Psoas muscle (tissue), 8 donors: Measurements from ENCODE around the gene FOXC2. TPM values are rescaled to one million over a fixed set of nuclear protein-coding genes. Genes with fewer than 3 reads are reported as not detected.

ENCODE experiments used
- ATAC-seq, 4 donors: fragments of 200-7000 bp; cut with Tn5 transposase; one replicate each; pipeline ENCODE4 v1.9.1; 2020; ENCODE audit warnings: moderate library complexity in 3 of 4, mild to moderate bottlenecking in 2 of 4
- DNase-seq, 2 donors: peaks; one replicate each; pipeline ENCODE4 v3.0.0-alpha.2; 2020
- H3K27ac ChIP-seq: fragments of 200-600 bp; one replicate; pipeline ENCODE4 v1.8.0; 2022
- H3K27me3 ChIP-seq, 3 donors: fragments of 200-600 bp in 1 of 3; one replicate each; pipeline versions ENCODE4 v1.6.1 to v1.8.0; 2013 to 2022; ENCODE audit warnings: low read length in 2 of 3, mild to moderate bottlenecking in 2 of 3, moderate library complexity in 1 of 3; ENCODE audit not compliant: insufficient read depth in 3 of 3
- H3K36me3 ChIP-seq, 2 donors: fragments of 200-600 bp in 1 of 2; one replicate each; pipeline versions ENCODE4 v1.6.1 to v1.8.0; 2013 to 2022; ENCODE audit warnings: low read depth in 1 of 2, mild to moderate bottlenecking in 1 of 2, moderate library complexity in 1 of 2; ENCODE audit not compliant: insufficient read depth in 1 of 2
- H3K4me1 ChIP-seq: fragments of 200-600 bp; one replicate; pipeline ENCODE4 v1.8.0; 2022
- H3K4me3 ChIP-seq: fragments of 200-600 bp; one replicate; pipeline ENCODE4 v1.8.0; 2022; ENCODE audit warnings: mild to moderate bottlenecking
- H3K9me3 ChIP-seq: fragments of 200-600 bp; one replicate; pipeline ENCODE4 v1.8.0; 2022
- WGBS, 3 donors: extraction: QIAGEN DNeasy Blood & Tissue Kit; methylation state at CpG; one replicate each; pipeline versions ENCODE4 v1.1.6 to v1.1.7; 2013; 5-methylcytosine and 5-hydroxymethylcytosine counted together
- intact Hi-C, 2 donors: fragments of 100-400 bp; cut with DNase I; formaldehyde crosslinking; loops; one replicate each; pipeline versions ENCODE4 v1.11.0 to v1.14.2; 2022
- polyA plus RNA-seq, 3 donors: library from polyadenylated mRNA; stranded (reverse); fragments of 200-250 nt; gene quantifications; one replicate each; pipeline ENCODE4 v1.2.3, GENCODE V29; 2013
- total RNA-seq, 4 donors: library from RNA; stranded (reverse); fragmentation: NEBNext Ultra II Directional in 2 of 4; extraction: Animal tissue kit (Norgen Biotek cat#: 25700) in 2 of 4; gene quantifications; one replicate each; pipeline versions ENCODE4 v1.2.1 to v1.2.4, GENCODE V29; 2021 to 2023
- TF ChIP-seq, protein P1 (sequence below): fragments of 200-600 bp; IDR thresholded peaks from one replicate; pipeline ENCODE4 v1.8.0; 2022; ENCODE audit warnings: antibody characterized with exemption
- donor health status: healthy with polysubstance abuse.
- donor health status: DM: no; HTN: no; CAD: no; lungs with moderate emphysema.
- donor health status: Bipolar disorder and iron deficiency.
- donor health status: healthy.
- donor health status: DM: yes; HTN: yes; CAD: no.
- donor health status: DM: no; HTN: no; CAD: no.
- donor health status: DM: no; HTN: no; CAD: no.
- donor health status: DM: yes; HTN: yes; CAD: no.

FOXC2 gene
- total and polyA plus RNA-seq, 7 donors = 0.14 to 0.34 (median 0.18) TPM

DNA sequence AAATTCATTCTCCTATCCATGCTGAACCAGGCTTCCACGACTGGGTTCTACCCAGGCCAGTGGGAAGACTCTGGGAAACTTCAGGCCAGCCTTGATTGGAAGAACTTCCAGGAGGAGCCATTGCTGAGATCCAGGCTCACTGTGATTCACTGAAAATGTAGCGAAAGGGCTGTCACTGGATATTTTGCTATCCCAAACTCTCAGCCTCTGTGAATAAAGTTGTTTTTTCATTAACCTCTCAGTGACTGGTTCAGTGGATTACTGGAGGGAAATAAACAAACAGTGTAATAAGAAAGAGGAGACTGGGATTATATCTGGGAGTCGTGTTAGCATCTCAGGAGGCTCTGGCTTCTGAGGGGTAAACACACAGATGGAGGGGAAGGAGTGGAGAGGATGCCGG lies 14.8 kb downstream of the FOXC2 start:
- 49 to 55% (median 54%) methylated on average over 4 of the region's 4 CpGs for WGBS, 3 donors
- no peaks in the 10 kb centered on the region for H3K36me3 ChIP-seq
- H3K27me3 ChIP-seq = peaks cover 0 to 70% (median 28%) of the 10 kb centered on the region in 3 donors
- H3K9me3 ChIP-seq = no peaks in the 10 kb centered on the region
- TF ChIP-seq, protein P1, sequence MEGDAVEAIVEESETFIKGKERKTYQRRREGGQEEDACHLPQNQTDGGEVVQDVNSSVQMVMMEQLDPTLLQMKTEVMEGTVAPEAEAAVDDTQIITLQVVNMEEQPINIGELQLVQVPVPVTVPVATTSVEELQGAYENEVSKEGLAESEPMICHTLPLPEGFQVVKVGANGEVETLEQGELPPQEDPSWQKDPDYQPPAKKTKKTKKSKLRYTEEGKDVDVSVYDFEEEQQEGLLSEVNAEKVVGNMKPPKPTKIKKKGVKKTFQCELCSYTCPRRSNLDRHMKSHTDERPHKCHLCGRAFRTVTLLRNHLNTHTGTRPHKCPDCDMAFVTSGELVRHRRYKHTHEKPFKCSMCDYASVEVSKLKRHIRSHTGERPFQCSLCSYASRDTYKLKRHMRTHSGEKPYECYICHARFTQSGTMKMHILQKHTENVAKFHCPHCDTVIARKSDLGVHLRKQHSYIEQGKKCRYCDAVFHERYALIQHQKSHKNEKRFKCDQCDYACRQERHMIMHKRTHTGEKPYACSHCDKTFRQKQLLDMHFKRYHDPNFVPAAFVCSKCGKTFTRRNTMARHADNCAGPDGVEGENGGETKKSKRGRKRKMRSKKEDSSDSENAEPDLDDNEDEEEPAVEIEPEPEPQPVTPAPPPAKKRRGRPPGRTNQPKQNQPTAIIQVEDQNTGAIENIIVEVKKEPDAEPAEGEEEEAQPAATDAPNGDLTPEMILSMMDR = no peak
- intact Hi-C loops = no loop called here
- no peak for DNase-seq
- no peak for ATAC-seq
- peaks cover 5% of the 10 kb centered on the region for H3K4me1 ChIP-seq
- H3K4me3 ChIP-seq = no peak overlapping the region
- no peak overlapping the region for H3K27ac ChIP-seq

DNA sequence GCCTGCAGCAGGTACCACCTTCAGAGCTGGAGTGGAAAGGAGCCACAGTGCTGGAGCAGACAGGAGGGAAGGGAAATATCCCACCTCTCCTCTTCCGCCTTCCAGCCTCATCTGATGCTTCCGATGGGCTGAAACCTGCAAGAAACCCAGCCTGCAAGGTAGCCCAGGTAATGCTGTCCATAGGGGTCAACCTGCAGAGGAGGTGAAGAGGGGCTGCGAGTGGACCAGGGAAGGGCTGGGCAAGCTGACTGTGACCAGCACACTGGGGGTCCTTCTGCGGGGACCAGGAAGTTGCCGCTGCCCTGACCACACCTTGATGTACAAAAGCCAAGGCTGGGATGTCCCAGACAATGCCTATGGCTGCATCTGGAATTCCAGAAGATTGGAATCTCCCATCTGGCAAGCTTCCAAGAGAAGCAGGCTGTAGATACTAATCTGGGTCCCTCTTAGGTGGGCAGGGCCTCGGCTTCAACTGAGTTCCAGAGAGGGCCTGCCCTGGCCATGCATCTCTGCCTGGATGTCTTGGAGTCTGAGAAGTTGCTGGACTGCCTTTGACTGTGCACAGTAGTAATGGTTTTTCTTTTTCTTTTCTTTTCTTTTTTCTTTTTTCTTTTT lies 17.5 kb downstream of the FOXC2 start:
- WGBS, 3 donors = 82 to 91% (median 85%) methylated on average over 6 of the region's 6 CpGs
- H3K4me3 ChIP-seq = no peak overlapping the region
- ATAC-seq (no peak), DNase-seq (no peak)
- H3K4me1 ChIP-seq = no peaks in the 10 kb centered on the region
- H3K27me3 ChIP-seq = peaks cover 0 to 46% (median 8%) of the 10 kb centered on the region in 3 donors
- intact Hi-C loops = no loop called here
- H3K36me3 ChIP-seq = no peaks in the 10 kb centered on the region
- H3K27ac ChIP-seq = no peak overlapping the region
- TF ChIP-seq, protein P1 = no peak
- no peaks in the 10 kb centered on the region for H3K9me3 ChIP-seq

DNA sequence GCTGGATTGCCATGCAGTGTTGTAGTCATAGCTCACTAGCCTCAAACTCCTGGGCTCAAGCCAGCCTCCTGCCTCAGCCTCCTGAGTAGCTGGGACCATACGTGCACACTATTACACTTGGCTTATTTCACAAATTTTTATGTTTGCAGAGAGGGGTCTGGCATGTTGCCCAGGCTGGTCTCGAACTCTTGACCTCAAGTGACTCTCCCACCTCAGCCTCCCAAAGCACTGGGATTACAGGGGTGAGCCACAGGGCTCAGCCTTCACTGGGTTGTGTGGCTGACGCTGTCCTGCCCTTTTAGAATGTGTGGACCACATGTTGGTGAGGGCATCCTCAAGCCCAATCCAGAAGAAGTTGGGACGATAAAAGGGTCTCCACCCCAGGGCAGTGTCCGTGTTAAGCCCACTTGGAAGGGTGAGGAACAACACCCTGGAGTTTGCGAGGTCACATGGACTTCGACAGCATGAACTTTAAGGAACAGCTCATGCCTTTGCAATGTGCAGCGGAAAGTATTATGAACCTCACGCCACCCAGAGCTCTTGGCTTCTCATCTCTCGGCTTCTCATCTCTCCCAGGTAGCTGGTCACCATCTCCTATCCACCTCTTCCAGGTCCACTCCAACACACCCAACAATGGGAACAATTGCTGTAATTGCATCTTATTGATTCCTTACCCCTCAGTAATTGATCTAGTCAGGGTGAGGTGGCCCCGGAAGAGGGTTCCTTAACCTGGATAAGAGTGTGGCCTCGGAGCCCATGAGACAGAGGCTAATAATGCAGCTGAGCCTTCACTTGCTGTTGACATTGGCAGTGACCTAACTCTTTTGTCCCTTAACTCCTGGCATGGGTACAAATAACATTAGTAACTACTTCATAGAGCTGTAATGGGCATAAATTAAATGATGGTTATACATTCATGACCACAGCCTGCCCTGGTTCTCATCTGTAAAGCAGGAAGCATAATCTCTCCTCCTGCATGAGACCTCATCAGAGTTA lies 18.4 kb downstream of the FOXC2 start:
- H3K4me1 ChIP-seq = no peaks in the 10 kb centered on the region
- no peaks in the 10 kb centered on the region for H3K36me3 ChIP-seq
- no peak overlapping the region for H3K4me3 ChIP-seq
- ATAC-seq (no peak), DNase-seq (no peak)
- no peaks in the 10 kb centered on the region for H3K9me3 ChIP-seq
- TF ChIP-seq, protein P1 = no peak
- no peak overlapping the region for H3K27ac ChIP-seq
- 78 to 81% (median 80%) methylated on average over 12 of the region's 12 CpGs for WGBS, 3 donors
- peaks cover 0 to 43% (median 4%) of the 10 kb centered on the region in 3 donors for H3K27me3 ChIP-seq
- intact Hi-C loops = no loop called here

DNA sequence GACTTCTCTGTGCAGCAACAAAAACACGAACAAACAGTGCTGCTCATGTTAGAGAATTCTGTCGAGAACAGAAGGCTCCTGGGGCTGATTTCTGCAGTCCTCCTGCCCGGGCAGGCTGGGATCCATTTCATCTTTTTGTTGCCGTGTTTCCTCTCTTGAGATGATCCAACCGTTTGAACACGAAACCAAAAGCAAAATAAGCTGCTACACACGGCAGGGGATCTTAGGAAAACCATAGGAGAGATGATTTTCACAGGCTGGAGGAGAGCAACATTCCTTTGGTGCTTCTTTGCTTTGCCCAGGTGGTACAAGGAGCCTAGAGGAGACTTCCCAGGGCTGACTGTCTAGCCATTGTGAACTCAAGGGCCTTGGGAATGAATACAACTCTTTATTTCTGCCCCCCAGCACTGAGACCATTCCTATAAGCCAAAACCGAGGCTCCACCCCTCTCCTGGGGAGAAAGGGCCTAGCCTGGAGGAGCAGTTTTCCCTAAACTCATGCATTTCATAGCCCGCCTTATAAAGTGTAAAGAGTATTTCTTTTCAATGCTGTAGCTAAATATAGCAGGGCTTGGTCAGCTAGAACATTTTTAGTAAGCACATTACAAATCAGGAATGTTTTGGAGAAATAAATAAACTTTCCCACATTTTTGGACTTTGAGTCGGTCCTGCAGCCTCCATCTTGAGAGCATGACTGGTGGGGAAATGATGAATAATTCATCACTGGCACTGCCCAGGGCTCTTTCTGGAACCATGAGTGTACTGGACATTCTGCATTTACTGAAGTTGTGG lies 19.4 kb downstream of the FOXC2 start:
- no peaks in the 10 kb centered on the region for H3K9me3 ChIP-seq
- TF ChIP-seq, protein P1 = no peak
- H3K27ac ChIP-seq = peak overlapping the region; percentile 36
- no peaks in the 10 kb centered on the region for H3K36me3 ChIP-seq
- no peak overlapping the region for H3K4me3 ChIP-seq
- intact Hi-C loops = loop anchor here in 1 of 2 donors (2.0 kb wide), 1 partner anchor 57 kb away; no protein-coding TSS in a partner anchor
- 51 to 58% (median 55%) methylated on average over 10 of the region's 10 CpGs for WGBS, 3 donors
- no peak for DNase-seq
- H3K4me1 ChIP-seq = no peaks in the 10 kb centered on the region
- H3K27me3 ChIP-seq = peaks cover 0 to 43% (median 1%) of the 10 kb centered on the region in 3 donors
- no peak for ATAC-seq
